GM19324 (cell line): Measurements from ENCODE around the gene SLC18A3.

Experiments used
- ATAC-seq: cut with Tn5 transposase; IDR thresholded peaks from one replicate; pipeline ENCODE4 v1.9.1; 2021; ENCODE audit warnings: mild to moderate bottlenecking, moderate library complexity; ENCODE audit not compliant: unreplicated experiment, low FRiP score

Gene SLC18A3

DNA sequence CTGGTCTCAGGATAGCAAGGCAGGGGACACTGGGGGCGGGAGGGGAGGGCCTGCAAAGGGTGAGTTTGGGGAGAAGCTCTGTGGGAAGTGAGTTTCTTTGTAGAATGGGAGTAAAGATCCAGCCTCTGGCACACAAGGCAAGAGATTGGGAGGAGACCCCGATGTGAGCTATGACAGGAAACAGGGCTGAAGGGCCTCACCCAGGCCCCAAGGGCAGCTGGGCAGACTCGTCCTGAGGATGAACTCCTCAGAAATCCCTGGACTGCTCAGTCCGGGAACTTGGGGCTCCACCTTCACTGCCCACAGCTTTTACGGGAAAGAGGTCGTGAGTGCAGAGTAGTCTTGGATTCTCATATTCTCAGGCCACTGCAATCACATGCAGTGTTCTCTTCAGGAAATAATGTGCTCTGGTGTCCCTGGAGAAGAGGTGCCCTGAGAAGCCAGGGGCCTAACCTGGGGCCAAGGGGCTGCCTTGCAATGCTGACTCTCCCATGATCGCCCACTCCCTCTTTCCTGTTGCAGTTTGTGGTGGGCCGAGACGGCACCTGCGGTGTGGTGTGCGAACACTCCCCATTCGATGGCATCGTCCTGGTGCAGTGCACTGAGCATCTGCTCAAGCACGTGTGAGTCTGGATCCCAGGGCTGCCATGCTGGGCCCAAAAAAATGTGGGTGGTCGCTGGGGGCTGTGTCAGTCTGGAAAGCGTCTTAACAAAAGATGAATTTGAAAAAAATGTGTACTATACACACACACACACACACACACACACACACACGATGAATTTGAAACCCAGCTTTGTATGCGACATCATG lies 38.1 kb downstream of the SLC18A3 start:
- ATAC-seq, result no peak

GRCh38 chr10:49649294-49649693 lies 39.2 kb downstream of the SLC18A3 start:
- no peak for ATAC-seq

DNA sequence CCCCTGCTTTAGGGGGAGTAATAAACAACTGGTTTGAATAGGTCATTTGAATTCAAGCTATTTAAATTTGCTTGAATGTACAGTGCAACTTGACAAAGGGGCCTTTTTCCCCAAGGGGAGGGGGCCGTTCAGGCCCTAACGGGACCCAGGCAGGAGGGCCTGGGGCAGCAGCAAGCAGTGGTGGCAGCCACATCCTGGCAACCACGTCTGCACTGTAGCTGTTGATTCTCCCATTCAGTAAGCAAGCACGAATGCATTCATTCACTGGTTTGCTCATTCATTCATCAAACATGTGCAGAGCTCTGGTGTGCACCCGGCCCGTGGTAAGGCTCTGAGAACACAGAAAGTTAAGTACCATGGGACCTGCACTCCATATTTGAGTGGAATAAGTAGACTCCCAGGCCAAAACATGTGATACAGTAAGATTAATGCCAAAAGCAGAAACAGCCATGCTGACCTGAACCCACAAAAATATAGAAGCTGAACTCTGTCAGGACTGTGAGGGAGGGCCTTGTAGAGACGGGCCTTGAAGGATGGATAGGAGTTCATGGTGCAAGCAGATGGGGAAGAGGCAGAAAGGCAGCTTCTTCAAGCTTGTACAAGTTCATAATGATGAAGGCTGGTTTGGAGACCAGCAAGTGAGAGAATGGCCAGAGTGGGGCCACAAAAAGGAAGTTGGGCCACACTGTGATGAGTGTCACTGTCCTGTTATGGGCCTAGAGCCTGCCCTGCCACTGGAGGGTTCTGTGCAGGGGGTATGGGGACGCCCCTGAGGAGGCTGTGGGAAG lies 40.0 kb downstream of the SLC18A3 start:
- ATAC-seq, result no peak

DNA sequence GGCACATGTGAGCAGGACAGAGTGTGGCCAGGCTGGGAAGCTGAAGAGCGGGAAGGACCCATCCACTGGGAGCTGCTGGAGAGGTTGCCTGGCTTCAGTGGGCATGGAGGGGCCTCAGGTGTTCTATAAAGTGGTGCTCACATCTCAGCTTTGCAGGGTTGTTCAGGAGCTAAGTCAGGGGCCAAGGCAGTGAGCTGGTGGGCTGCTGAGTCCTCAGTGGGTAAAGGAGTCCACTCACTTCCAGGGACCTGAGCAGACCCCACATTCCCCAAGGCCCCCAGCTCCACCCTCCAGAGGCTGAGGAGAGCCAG lies 40.6 kb downstream of the SLC18A3 start:
- ATAC-seq, result no peak

GRCh38 chr10:49651039-49651835 lies 41.1 kb downstream of the SLC18A3 start:
- ATAC-seq, result no peak

DNA sequence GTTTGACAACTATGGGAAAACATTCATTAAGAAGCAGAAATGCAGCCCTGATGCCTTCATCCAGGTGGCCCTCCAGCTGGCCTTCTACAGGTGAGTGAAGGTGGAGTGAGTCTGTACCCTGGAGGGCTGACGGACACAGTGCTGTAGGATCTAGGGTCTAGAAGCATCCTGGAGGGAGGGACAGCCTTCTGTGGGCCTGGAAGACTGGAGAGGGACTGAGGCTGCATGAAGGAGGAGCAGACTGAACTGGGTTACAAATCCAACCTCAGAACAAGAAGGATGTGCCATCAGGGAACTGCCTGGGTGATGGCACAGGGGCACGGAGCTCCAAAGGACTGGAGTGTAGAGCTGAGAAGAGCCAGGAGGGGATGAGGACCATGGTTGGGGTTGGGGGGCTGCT lies 41.8 kb downstream of the SLC18A3 start:
- no peak for ATAC-seq

DNA sequence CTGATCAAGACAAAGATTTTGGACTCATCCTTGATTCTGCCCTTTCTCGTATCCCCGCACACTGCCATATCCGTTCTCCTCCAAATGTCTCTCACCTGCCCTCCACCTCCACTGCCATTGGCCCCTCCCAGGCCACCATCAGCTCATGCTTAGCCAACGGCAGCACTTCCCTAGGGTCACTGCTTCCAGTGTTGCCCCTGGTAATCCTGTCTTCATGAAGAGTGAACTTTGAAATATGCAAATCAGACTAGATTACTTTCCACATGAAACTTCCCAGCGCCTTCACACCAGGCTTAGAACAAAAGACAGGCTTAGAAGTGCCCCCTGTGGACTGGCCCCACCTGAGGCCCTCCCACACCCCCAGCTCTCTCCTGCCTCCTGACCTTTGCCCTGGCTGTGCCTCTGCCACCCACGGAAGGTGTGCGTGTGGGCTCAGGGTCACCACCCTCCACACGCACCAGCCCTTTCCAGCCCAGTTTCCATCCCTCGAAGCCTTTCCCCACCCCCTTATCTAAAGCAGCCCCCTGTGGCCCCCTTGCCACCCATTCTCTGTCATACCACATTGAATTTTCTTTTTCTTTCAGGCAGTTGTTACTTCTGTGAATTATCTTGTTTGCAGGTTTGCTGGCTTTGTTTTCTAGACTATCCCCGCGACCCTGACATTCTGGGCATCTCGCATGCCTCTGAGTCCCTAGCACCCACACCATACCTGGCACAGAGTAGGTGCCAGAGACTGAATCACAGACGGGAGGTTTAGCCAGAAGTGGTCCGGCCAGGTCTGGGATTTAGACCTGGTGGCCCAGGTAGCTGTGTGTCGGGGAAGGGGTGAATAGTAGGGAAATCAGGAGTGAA lies 42.5 kb downstream of the SLC18A3 start:
- ATAC-seq, result no peak

- ATAC-seq, result no peak
Observed at GRCh38 chr10:49653273-49653929, 43.3 kb downstream of the SLC18A3 start.

DNA sequence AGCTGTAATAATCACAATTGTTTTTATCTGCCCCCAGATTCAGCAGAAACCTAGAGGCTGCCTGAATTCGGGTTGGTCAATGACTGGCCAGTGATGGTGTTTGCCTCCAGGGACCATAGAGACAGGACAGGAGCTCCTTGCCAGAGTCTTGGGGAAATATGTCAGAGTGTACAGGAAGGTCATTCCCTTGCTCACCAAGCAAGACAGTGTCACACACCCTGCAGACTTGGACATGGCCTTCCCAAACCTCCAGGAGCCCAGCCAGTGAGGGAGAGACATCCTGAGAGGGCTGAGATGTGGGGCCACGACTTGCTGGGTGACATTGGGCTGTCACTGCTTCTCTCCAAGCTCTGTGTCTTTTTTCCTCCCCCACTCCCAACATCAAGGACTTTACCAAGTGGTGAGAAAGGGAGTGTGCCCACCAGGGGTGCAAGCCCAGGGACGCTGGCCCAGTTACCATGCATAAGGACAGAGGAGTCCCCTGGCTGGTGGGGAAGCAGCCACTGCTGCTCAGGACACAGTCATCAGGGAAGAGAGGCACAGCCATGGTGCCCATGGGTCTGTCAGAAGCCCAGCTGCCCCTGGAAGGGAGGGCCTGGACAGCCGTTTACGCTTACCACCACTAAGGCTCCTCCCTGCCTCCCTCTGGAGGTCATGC lies 44.1 kb downstream of the SLC18A3 start:
- no peak for ATAC-seq

- no peak for ATAC-seq
Observed at GRCh38 chr10:49655099-49655498, 45.0 kb downstream of the SLC18A3 start.

- ATAC-seq, result no peak
Observed at GRCh38 chr10:49656845-49657493, 46.9 kb downstream of the SLC18A3 start.

DNA sequence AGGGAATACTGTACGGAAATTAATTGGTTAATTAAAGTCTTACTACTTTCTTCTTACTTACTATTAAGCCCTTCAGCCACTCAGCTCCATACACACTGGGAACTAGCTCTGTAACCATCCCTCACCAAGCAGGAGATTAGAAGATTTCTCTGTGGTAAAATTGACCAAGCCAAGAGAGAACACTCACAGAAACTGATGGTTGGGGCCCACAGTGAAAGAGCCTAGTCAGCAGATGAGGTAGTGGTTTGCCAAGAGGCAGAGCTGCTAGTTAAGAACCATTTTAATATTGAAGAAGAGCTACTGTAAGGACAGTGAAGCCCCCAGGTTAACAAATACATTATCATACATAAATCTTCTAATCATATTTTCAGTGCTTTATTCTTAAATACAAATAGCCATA lies 47.5 kb downstream of the SLC18A3 start:
- ATAC-seq, result no peak

GRCh38 chr10:49661140-49661856 lies 51.2 kb downstream of the SLC18A3 start:
- ATAC-seq, result no peak
